BLaER1 (cell line): ENCODE data around the gene AGRN.
"Not testable (repeated sequence)": the region's sequence is repeated elsewhere in the genome, so short reads cannot be mapped to it uniquely, and the experiment has no call there.

Experiments
- H3K27ac ChIP-seq: shearing (Covaris generic); formaldehyde crosslinking; 2 replicates; pipeline ENCODE4 v1.8.1; 2022
- H3K27me3 ChIP-seq: shearing (Covaris generic); formaldehyde crosslinking; 2 replicates; pipeline ENCODE4 v1.8.1; 2022
- H3K36me3 ChIP-seq: shearing (Covaris generic); formaldehyde crosslinking; 2 replicates; pipeline ENCODE4 v1.8.1; 2022
- H3K4me1 ChIP-seq: shearing (Covaris generic); formaldehyde crosslinking; 2 replicates; pipeline ENCODE4 v1.8.1; 2022
- H3K4me2 ChIP-seq: shearing (Covaris generic); formaldehyde crosslinking; 2 replicates; pipeline ENCODE4 v1.8.1; 2022
- H3K4me3 ChIP-seq: shearing (Covaris generic); formaldehyde crosslinking; 2 replicates; pipeline ENCODE4 v1.8.1; 2022
- H3K9ac ChIP-seq: shearing (Covaris generic); formaldehyde crosslinking; 2 replicates; pipeline ENCODE4 v1.8.1; 2022
- H3K9me3 ChIP-seq: shearing (Covaris generic); formaldehyde crosslinking; 2 replicates; pipeline ENCODE4 v1.8.1; 2022
- H4K20me1 ChIP-seq: shearing (Covaris generic); formaldehyde crosslinking; 2 replicates; pipeline ENCODE4 v1.8.1; 2022
- Cebpa-rat ChIP-seq: shearing (Covaris generic); IDR thresholded peaks from 2 replicates; pipeline ENCODE4 v1.8.1; 2022

Gene AGRN

GRCh38 chr1:1013105-1013921, 6.6 kb upstream of the AGRN start, which contains the start of gene ISG15:
Gene ISG15, plus strand, starts transcription at chr1:1013497. Its CDS starts 77 bp downstream, at chr1:1013574.
- Histone ChIP-seq H3K36me3 (no peaks in the 10 kb centered on the region), H3K27me3 (no peaks in the 10 kb centered on the region), H4K20me1 (no peaks in the 10 kb centered on the region), H3K4me3 (peak within 1 kb of the TSS; percentile 75), H3K4me2 (peak within 1 kb of the TSS; percentile 98), H3K9me3 (peaks cover 4% of the 10 kb centered on the region; the same call in 1 of the 2 replicates), H3K9ac (peak within 1 kb of the TSS; percentile 80), H3K27ac (peak within 1 kb of the TSS; percentile 83), H3K4me1 (peaks cover 42% of the 10 kb centered on the region)
- no peak for TF ChIP-seq Cebpa-rat

- Histone ChIP-seq H3K36me3 (no peaks in the 10 kb centered on the region), H3K4me1 (peaks cover 46% of the 10 kb centered on the region), H3K4me2 (peak overlapping the region; percentile 98), H3K27ac (peak overlapping the region; percentile 83), H4K20me1 (no peaks in the 10 kb centered on the region), H3K9me3 (peaks cover 4% of the 10 kb centered on the region; the same call in 1 of the 2 replicates), H3K4me3 (peak overlapping the region; percentile 75), H3K9ac (peak overlapping the region; percentile 80), H3K27me3 (no peaks in the 10 kb centered on the region)
- TF ChIP-seq Cebpa-rat, result no peak
These were observed 5.8 kb upstream of the AGRN start for GRCh38 chr1:1013922-1014648.

GRCh38 chr1:1014799-1015681, 4.9 kb upstream of the AGRN start:
- Histone ChIP-seq H3K4me1 (peaks cover 48% of the 10 kb centered on the region), H3K4me3 (peak overlapping the region; percentile 75), H3K27ac (peak overlapping the region; percentile 83), H3K27me3 (no peaks in the 10 kb centered on the region), H3K4me2 (peak overlapping the region; percentile 98), H4K20me1 (no peaks in the 10 kb centered on the region), H3K36me3 (no peaks in the 10 kb centered on the region), H3K9ac (peak overlapping the region; percentile 80), H3K9me3 (no peaks in the 10 kb centered on the region)
- TF ChIP-seq Cebpa-rat, result no peak

- not testable (repeated sequence) for H3K4me3 ChIP-seq, H3K9me3 ChIP-seq, H3K4me2 ChIP-seq, H3K9ac ChIP-seq, H3K36me3 ChIP-seq, H3K27me3 ChIP-seq, H3K27ac ChIP-seq
- Histone ChIP-seq H3K4me1 (peaks cover 61% of the 10 kb centered on the region), H4K20me1 (peaks cover 15% of the 10 kb centered on the region)
These were observed 2.3 kb upstream of the AGRN start for GRCh38 chr1:1017397-1018320.

GRCh38 chr1:1018321-1018685, 1.6 kb upstream of the AGRN start:
- H3K9me3 ChIP-seq, H3K9ac ChIP-seq, H3K36me3 ChIP-seq, H3K27me3 ChIP-seq, H3K4me2 ChIP-seq, H3K4me3 ChIP-seq, H3K27ac ChIP-seq: not testable (repeated sequence)
- Histone ChIP-seq H3K4me1 (peaks cover 65% of the 10 kb centered on the region), H4K20me1 (peaks cover 20% of the 10 kb centered on the region)

GRCh38 chr1:1019122-1019999, 559 bp upstream of the AGRN start:
- Histone ChIP-seq H4K20me1 (peaks cover 30% of the 10 kb centered on the region), H3K4me3 (peak overlapping the region; percentile 66), H3K4me2 (peak overlapping the region; percentile 54), H3K27ac (peak overlapping the region; percentile 78), H3K27me3 (peaks cover 9% of the 10 kb centered on the region), H3K36me3 (peaks cover 2% of the 10 kb centered on the region; the same call in 1 of the 2 replicates), H3K4me1 (peaks cover 66% of the 10 kb centered on the region), H3K9me3 (no peaks in the 10 kb centered on the region), H3K9ac (peak overlapping the region; percentile 74; the same call in 1 of the 2 replicates)
- TF ChIP-seq Cebpa-rat, result no peak

GRCh38 chr1:1020415-1021009, 592 bp downstream of the AGRN start:
- Histone ChIP-seq H3K27ac (peak overlapping the region; percentile 59; the same call in 1 of the 2 replicates), H3K9ac (peak overlapping the region; percentile 75), H3K4me1 (peaks cover 65% of the 10 kb centered on the region), H3K27me3 (peaks cover 9% of the 10 kb centered on the region), H3K4me3 (peak overlapping the region; percentile 77), H4K20me1 (peaks cover 30% of the 10 kb centered on the region), H3K9me3 (no peaks in the 10 kb centered on the region), H3K4me2 (peak overlapping the region; percentile 99), H3K36me3 (peaks cover 5% of the 10 kb centered on the region; the same call in 1 of the 2 replicates)
- TF ChIP-seq Cebpa-rat, result no peak
